GM19395 (cell line): ENCODE measurements around the gene TREH.

Source experiments
- ATAC-seq: cut with Tn5 transposase; IDR thresholded peaks from one replicate; pipeline ENCODE4 v1.9.1; 2021; ENCODE audit warnings: mild to moderate bottlenecking, moderate library complexity; ENCODE audit not compliant: unreplicated experiment

TREH gene

GRCh38 chr11:118632577-118633318, 46.7 kb downstream of the TREH start:
- no peak for ATAC-seq

DNA sequence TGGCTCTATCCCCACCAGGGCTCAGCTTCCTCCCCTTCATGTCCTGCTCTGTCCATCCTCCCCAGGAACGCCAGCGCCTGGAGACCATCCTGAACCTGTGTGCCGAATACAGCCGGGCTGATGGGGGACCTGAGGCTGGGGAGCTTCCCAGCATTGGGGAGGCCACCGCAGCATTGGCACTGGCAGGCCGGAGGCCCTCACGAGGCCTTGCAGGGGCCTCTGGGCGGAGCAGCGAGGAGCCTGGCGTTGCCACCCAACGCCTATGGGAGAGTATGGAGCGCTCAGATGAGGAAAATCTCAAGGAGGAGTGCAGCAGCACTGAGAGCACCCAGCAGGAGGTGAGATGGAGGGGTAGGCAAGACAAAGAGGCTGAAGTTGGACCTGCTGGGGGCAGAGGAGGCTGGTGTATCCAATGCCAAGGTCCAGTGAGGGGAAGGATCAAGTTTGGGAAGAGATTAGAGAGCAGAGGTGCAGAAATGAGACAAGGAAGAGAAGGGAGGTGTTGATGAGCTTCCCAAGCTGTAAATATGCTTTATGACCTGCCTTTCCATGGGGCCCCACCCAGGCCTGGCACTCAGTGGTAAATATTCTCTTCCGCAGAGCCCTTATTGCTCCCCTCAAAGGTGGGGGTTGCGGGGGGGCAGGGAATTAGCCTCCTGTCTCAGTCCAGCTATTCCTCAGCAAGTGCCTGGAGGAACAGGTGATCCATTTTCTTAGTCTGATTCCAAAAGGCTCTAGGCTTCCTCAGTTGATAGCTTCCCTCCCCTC, 48.1 kb downstream of the TREH start:
- ATAC-seq: no peak

GRCh38 chr11:118629761-118630661, 49.4 kb downstream of the TREH start:
- ATAC-seq: no peak

GRCh38 chr11:118628861-118629549, 50.4 kb downstream of the TREH start:
- ATAC-seq: no peak

DNA sequence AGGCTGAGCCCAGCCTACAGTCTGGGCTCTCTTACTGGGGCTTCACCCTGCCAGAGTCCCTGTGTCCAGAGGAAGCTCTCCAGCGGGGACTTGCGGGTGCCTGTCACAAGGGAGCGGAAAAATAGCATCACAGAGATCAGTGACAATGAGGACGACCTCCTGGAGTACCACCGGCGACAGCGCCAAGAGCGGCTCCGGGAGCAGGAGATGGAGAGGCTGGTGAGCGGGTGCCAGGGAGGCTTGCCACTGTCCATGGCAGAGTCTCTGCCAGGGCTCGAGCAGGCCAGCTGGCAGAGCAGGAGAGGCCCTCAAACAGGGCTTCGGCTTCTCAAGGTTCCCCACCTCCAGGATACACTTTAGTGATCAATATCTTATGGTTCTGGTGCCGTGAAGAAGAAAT, 51.0 kb downstream of the TREH start:
- no peak for ATAC-seq

DNA sequence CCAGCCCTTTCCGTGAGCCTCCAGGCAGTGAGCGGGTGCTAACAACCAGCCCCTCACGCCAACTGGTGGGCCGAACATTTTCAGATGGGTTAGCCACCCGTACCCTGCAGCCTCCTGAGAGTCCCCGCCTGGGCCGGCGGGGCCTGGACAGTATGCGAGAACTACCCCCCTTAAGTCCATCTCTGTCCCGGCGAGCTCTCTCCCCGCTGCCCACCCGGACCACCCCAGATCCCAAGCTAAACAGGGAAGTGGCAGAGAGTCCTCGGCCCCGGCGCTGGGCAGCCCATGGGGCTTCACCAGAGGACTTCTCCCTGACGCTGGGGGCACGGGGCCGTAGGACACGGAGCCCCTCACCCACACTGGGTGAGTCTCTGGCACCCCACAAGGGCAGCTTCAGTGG, 51.4 kb downstream of the TREH start:
- no peak for ATAC-seq

- no peak for ATAC-seq
Observed at GRCh38 chr11:118627566-118627965, 51.9 kb downstream of the TREH start.

DNA sequence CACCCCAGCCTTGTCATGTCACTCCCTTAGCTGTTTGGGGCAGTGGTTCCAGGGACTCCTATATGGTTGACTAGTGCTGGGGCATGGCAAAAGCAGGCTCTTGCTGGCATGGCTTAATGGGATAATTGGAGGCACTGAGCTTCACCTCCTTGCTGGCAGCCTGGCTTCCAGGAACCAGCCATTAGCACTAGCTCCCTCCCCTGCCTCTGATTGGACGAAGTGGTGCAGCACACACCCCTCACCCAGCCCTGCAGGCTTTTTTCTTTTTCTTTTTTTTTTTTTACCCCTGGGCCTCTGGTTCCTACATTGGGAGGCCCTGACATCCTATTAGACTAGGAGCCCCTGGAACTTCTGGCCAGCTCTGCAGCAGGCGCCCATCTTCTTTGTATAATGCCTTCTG, 53.5 kb downstream of the TREH start:
- no peak for ATAC-seq

DNA sequence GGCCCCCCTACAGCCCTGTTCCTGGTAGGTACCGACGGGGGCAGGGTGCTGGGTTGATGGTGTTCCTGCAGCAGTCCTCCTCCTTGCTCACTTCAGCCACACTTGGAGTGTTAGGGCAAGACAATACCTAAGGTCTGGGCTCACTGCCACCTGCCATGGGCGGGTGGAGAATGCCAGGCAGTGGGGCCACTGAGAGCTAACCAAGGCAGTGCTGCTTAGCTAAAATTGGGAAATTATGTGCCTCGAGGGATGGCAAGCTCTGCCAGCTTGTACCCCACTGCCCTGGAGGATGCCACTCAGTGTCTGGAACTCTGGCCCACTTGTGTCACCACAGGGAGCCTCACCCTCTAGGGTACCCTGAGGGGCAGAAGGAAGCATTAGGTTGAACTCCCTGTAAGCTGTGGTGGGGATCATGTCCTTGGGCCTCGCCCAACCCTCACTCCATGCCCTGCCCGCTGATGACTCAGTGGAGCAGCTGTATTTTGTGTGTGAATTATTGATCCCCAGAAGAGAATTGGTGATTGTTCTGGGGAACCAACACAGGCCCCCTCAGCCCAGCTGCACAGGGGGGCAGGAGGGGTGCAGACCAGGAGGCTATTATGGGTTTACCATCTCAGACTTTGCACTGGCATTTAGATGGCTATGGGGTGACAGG, 54.3 kb downstream of the TREH start:
- ATAC-seq: no peak

DNA sequence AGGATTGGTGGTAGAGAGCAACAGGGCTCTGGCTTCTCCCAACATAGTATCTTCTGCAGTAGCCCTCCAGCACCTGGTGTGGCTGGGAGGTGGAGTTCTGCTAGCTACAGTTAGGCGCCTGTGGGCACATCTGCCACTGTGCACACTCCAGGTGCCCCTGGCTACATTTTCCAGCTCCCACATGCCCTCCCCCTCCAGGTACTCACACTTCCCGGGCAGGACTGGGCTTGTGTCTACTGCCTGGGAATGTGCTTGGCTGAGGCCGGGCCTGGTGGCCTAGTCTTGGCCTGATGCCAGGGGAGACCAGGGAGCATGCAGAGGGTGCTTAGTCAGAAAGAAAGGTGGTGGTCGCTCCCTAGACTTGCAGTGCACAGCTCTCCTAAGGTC, 56.2 kb downstream of the TREH start:
- ATAC-seq: no peak

DNA sequence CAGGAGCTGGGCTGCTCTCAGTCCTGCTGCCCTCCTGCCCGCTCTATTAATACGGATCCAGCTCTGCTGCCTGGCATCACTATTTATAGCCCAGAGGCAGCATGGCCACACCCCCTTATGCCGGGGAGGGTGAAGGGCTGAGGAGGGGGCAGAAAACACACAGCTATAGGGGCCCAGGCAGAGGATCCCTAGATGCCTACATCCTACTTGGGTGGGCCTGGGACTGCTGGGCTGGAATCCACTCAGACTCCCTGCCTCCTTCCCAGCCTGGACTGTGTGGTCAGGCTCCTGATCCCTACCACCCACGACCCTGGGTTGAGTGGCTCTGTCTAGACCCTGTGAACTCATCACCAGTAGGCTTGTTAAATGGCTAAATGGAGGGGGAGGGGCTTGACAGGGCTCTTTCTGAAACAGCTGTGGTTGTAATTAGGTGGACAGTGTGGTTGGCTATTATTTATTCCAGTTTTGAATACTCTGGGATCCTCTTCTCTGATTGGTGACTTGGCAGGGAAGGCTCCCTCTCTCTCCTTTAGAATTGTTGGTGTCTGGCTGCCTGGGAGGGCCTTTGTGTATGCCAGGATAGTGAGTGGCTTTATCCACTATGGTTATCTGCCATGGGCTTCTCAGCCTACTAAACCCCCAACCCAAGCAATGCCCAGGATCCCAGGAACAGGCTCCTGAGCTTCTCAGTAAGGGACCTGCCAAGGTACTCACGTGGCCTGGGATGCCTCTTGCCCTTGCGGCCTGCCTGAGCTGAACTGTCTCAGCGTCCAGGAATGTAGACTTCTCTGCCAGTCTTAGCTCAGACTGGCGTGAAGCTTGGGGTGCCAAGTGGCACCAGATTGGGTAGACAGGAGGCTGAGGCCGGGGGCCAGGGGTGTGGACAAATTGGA, 56.8 kb downstream of the TREH start:
- ATAC-seq: no peak

GRCh38 chr11:118621784-118622375, 57.6 kb downstream of the TREH start:
- no peak for ATAC-seq

DNA sequence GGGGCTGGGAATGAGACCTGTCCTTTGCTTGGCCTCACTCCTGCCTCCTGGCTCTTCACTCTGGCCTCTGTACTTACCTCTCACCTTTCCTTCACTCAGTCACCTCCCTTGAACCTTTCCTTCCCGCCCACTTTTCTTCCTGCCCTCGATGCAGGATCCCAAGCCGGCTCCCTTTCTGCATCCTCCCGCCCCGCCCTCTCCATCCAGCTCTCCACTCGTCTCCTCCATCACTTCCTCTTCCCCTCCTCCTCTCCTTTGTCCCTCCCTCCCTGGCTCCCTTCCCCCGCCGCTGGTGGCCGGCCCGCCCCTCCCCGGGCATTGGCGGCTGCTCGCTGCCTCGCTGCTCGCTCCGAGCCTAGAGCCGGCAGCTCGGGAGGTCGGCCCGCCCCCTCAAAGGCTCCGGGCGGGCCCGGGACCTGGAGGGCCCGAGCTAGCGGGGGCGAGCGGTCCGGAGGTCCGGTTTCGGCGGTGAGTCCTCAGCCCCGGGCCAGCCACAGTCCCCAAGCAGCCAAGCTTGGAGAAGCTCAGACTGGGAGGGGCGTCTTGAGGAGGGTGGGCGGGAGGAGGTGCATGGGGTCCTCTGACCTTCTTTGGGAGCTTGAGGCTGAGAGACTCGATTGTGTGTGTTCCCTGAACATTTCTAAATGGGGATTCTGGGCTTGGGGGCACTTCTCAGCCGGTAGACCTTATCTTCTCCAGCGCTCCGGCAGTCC, 58.2 kb downstream of the TREH start:
- ATAC-seq: no peak

GRCh38 chr11:118620529-118621070, 58.9 kb downstream of the TREH start:
- ATAC-seq: no peak

GRCh38 chr11:118619444-118620197, 59.8 kb downstream of the TREH start:
- no peak for ATAC-seq

- ATAC-seq: no peak
Observed at GRCh38 chr11:118618991-118619375, 60.5 kb downstream of the TREH start.
